GM19240 (cell line): ENCODE measurements around the gene NUP160.
"Not testable (repeated sequence)": the region's sequence is repeated elsewhere in the genome, so short reads cannot be mapped to it uniquely, and the experiment has no call there.

Source experiments
- DNase-seq: peaks from one replicate; pipeline ENCODE4 v3.0.0; 2011; ENCODE audit warnings: low spot score; ENCODE audit not compliant: insufficient read length

Gene NUP160

DNA sequence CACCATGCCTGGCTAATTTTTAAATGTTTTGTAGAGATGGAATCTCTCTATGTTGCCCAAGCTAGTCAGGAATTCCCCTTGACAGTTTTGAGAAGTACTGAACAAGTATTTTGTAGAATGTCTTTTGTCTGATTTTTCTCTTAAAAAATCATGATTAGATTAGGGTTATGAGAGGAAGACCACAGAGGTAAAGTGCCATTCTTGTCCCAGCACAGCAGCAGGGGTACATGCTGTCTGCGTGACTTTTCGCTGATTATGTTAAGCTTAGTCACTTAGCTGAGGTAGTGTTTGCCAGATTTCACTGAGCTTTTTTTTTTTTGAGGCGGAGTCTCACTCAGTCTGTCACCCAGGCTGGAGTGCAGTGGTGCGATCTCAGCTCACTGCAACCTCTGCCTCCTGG lies 13.6 kb upstream of the NUP160 start:
- no peak for DNase-seq

DNA sequence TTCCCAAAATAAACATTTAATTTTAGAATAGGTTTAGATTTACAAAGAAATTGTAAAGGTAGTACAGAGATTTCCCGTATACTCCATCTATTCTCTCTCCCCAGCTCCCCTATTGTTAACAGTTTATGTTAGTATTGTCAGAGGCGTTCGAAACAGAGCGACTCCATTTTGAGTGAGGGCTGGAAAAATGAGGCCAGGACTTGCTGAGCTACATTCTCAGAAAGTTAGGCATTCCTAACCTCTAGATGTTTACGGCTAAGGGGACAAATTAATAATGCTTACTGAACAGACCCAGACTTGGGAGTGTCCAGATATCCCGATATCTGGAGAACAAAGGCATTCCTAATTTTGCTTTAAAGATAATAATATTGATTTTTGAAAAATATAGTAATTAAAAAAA lies 12.4 kb upstream of the NUP160 start:
- no peak for DNase-seq

DNA sequence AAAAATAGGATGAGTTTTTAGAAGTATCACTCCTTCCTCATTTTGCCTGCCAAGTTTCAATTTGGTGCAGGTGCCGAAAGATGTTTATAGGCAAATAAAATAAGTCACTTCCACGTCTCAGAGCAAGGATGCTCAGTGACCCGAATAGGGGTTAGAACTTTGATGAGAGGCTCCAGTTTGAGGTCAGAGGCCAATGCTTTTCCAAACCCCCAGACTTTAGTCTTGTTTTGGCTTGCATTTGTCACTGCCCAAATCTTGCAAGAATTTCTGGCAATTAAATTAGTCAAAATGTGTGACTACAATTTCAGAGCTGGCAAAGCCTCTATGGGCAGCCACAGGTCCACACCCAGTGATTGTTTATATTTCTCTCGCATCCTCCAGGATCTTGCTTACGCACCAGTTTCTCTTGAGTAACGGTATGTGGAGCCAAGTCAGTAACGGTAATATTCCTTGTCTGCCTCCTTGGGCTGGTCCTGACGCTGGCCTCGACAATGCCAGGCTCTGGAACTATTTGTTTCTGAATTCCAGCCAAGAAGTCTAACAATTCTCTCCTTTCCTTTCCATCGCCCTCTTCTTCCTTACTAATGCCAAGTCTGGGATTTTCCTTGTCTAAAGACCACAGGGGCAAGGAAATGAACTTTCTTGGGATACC lies 9.9 kb upstream of the NUP160 start:
- DNase-seq: no peak

DNA sequence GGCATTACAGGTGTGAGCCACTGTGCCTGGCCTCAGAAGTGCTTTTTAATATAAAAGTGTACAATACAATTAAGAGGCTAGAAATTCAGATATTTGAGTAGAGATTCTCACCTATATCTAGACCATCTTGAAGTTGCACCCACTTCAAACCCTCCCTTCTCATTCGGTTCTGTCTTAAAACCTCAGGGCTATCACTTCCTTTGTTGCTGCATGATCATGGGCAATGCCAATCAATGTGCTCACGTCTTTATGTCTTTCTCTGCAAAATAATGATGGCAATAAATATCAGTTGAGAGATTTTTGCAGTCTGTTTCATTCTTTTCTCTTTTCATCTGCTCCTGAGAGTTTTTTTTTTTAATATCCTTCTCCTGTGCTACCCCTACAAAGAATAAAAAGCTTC lies 9.3 kb upstream of the NUP160 start:
- no peak for DNase-seq

DNA sequence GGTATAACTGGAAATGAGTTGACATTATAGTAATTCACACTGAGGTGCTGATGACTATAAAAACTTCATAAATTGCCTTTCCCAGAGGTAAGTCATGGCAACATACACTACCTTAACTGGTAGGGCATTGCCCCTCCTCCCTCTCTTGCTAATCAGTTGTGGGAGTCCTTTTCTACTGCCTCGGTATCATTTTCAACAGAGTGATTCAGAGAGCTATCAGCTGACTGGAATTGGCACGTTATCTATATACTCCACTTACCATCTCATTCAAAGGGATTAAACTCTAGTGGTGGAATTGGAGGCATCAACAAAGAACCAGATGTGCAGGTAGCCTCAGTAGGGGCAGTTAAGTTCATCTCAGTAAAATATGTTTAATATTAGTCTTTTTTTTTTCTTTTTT lies 8.0 kb upstream of the NUP160 start:
- no peak for DNase-seq

DNA sequence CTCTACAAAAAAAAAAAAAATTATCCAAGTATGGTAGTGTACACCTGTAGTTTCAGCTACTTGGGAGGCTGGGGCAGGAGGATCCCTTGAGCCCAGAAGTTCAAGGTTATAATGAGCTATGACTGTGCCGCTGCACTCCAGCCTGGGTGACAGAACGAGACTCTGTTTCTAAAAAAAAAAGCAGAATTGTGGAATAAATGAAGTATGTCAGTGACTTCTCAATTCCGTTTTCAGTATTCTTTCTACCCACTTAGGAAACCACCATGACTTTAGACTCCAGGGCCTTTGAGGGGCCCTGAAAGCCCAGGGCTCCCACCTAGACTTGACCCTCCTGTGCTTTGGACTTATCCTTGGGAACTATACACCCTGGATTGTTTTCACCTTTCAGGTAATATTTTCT lies 6.5 kb upstream of the NUP160 start:
- no peak for DNase-seq

DNA sequence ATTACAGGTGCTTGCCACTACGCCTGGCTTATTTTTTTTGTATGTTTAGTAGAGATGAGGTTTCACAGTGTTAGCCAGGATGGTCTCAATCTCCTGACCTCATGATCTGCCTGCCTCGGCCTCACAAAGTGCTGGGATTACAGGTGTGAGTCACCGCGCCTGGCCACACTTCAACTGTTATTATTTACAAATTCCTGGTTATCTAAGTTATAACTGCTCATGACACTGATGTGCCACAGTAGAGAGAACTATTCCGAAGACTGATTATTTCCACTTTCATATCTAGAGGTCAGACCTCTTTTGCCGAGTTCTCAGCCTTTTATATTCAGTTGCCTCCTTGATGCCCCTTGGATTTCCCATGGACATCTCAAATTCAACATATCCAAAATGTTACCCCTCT lies 3.9 kb upstream of the NUP160 start:
- DNase-seq: no peak

DNA sequence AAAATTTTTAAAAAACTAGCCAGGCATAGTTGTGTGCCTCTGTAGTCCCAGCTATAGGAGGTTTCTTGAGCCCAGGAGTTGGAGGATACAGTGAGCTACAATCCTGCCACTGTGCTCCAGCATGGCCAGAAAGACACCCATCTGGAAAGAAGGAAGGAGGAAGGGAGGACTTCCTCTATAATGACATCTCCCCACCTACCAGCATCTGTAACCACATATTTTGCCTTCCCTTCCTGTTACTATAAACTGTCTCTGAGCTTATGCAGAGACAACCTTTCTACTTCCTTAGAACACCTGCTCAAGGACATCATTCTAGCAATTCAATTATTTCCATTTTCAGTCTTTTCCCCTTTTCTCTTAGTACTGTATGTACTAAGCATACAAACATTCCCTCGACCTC lies 2.2 kb upstream of the NUP160 start:
- no peak for DNase-seq

DNA sequence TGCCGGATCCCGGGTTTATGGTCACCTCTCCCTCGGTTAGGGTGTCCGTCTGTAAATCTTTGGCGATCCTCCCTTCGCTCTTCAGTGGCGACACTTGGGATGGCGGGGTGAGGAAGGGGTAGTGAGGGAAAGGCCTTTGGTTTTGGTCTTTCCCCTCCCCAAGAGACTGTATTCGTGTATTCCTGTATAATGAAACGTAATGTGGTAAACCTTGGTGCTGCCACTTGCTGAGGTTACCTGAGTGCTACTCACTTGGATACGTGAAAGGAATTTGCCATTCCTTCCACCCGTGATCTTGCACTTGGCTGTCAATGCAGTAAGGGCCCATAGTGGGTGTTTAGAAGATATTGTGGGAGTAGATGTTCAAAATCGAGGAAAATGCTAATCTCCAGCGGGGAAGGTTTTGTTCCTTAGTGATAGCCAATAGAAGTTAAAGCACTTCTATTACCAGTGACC lies 578 bp upstream of the NUP160 start:
- DNase-seq: no peak

DNA sequence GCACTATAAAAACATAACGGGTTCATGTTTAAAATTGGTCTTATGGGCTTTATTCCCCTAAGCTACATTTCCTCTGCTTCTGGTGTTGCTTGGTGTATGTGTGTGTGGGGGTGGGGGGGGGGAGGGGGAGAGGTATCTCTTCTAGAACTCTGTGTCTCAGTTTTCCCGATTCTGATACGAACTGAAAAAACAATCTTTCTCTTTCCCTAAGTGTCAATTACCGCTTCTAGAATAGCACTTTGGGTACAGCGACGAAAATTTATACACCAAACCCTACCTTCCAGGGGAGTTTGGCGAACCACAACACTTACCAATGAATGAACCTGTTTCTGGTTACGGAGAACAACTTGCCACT lies 636 bp downstream of the NUP160 start:
- DNase-seq: no peak

DNA sequence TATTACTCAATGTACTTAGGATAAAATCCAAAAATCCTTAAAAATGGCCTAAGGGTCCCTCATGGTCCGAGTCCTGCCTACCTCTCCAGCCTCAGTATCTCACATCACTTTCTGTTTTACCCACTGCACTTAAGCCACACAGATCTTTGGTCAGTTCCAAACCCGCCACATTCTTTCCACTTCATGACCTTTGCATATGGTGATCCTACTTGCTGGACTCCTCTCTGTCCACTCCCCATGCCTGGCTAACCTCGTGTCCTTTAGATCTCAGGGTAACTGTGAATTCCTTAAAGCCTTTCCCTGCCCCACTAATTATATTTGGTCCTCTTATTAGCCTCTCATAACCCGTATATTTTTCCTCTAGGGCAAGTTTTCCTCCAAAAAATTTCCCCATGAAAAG lies 1.2 kb downstream of the NUP160 start:
- DNase-seq: no peak

DNA sequence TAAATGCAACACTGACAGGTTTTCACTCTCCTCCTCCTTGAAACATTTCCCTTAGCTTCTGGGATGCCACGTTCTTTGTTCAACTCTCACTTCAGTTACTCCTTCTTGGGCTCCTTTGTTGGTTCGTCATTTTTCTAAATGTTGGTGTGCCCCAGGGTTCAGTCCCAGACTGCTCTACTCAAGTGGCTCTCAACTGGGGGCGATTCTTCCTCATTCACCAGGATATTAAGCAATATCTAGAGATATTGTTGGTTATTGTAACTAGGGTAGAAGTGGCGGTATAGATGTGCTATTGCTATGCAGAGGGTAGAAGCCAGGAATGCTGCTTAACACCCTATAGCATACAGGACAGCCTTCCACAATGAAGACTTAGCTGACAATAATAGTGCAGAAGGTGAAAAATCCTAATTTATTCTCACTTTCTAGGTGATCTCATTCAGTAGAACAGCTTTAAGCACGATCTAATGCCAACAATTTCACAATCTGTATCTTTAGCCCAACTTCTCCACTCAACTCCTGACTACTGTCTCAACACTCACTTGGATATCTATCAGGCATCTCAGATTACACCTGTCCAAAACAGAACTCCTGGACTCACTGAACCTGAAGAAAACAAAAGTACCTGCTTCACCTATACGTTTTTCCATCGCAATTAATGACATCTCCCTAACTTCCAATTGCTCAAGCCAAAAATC lies 4.6 kb downstream of the NUP160 start:
- DNase-seq: no peak

DNA sequence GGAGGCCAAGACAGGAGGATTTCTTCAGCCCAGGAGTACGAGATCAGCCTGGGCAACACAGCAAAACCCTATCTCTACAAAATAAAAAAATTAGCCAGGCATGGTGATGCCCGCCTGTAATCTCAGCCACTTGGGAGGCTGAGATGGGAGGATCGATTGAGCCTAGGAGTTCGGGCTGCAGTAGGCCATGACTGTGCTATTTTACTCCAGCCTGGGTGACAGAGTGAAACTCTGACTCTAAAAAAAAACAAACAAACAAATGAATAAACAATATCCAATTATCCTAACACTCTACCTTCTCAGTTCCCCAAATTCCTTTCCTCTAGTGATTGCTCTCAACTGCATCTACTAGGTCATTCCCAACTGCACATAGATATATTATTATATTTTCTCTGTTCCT lies 5.4 kb downstream of the NUP160 start:
- DNase-seq: no peak

DNA sequence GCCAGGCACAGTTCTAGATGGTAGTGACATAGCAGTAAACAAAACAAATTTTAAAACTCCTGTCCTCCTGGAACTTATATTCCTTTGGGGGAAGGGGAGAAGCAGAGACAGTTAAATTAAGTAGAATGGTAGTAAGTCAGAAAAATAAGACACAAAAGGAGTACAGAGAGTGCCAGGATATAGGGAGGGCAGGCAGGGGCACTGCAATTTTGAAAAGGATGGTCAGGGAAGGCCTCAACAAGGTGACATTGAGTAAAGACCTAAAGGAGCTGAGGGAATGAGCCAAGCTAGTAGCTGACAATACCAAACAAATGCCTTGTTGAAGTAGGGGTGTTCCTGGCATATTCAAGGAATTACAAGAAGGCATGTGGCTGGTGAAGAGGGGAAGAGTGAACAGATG lies 10.2 kb downstream of the NUP160 start:
- DNase-seq: no peak

DNA sequence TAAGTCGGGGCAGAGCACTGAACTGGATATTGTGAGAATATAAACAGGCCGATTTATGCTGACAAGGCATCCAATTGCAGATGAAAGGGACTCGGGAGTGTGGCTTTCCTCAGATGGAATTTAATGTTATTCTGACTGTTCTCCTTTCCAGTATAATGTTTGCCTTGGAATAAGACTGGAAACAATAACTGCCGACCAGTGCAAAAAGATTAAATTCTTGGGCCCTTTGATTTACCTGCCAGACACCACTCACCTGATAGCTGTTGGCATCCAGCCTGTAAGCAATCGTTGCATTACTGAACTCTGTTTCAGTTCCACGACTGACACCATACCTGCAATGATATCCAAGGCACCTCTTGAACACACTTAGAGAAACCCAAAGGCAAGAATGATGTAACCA lies 10.9 kb downstream of the NUP160 start:
- DNase-seq: no peak

DNA sequence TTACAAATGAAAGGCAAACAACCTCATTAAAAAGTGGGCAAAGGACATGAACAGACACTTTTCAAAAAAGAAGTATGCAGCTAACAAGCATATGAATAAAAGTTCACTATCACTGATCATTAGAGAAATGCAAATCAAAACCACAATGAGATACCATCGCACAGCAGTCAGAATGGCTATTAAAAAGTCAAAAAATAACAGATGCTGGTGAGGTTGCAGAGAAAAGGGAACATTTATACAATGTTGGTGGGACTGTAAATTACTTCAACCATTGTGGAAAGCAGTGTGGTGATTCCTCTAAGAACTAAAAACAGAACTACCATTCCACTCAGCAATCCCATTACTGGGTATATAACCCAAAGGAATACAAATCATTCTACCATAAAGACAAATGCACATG lies 18.1 kb downstream of the NUP160 start:
- DNase-seq: not testable (repeated sequence)

DNA sequence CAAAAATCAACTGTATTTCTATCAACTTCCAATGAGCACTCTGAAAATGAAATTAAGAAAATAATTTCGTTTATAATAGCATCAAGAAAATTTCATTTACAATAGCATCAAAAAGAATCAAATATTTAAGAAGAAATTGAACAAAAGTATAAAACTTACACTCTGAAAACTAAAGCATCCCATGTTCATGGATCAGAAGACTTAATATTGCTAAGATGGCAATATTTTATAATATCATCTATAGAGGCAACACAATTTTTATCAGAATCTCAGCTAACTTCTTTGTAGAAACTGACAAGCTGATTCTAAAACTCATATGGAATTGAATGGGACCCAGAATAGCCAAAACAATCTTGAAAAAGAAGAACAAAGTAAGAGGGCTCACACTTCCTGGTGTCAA lies 19.9 kb downstream of the NUP160 start:
- DNase-seq: no peak

DNA sequence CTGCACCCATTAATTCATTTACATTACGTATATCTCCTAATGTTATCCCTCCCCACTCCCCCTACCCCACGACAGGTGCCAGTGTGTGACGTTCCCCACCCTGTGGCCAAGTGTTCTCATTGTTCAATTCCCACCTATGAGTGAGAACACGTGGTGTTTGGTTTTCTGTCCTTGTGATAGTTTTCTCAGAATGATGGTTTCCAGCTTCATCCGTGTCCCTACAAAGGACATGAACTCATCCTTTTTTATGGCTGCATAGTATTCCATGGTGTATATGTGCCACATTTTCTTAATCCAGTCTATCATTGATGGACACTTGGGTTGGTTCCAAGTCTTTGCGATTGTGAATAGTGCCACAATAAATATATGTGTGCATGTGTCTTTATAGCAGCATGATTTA lies 25.5 kb downstream of the NUP160 start:
- not testable (repeated sequence) for DNase-seq

DNA sequence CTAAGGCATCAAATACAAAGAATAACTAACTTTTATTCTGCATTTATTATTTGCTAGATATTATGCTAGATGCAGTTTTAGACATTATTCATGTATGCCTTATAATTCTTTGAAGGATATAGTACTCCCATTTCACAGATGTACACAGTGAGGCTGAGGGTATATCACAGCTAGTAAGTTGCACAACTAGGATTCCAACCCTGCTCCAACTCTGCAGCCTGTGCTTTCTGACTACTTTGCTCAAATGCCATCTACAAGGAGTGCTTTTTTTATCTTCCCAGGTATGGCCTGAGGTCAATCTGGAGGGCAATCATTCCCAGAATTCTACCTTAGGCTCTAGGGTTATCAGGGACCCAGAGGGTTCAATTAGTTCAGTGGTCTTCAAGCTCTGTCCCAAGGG lies 28.4 kb downstream of the NUP160 start:
- no peak for DNase-seq

DNA sequence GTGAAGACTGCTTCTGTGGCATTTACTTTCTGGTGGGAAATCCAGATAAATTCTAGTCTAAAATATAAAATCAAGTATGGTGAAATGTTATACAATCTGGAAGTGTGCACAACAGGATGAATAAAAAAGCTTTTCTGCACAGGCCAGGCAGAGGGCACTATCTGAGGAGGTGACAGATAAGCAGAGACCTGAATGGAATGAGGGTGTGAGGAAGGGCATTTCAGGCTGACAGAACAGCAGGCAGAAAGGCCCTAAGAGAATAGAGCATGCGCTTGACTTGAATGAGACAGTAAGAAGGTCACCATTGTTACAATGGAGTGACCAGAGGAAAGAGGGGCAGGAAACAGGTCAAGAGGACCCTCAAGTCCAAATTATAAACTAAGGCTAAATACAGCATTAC lies 47.4 kb downstream of the NUP160 start:
- DNase-seq: no peak

DNA sequence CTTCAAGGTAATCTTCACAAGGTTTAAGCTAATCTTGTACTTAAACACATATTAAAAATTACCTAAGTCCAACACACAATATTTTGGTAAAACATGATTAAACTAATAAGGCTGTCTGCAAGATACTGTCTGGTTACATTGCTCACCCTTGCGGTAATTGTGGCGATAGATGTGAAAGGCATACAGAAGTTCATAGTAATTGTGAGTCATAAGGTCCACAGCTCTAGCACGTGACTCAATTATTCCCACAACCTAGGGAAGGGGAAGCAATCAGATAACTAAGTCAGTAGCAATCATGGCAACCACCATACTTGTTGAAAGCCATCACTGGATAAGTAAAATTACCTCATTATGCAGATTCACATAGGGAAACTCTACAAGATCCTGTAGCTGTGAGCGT lies 50.5 kb downstream of the NUP160 start:
- DNase-seq: no peak

DNA sequence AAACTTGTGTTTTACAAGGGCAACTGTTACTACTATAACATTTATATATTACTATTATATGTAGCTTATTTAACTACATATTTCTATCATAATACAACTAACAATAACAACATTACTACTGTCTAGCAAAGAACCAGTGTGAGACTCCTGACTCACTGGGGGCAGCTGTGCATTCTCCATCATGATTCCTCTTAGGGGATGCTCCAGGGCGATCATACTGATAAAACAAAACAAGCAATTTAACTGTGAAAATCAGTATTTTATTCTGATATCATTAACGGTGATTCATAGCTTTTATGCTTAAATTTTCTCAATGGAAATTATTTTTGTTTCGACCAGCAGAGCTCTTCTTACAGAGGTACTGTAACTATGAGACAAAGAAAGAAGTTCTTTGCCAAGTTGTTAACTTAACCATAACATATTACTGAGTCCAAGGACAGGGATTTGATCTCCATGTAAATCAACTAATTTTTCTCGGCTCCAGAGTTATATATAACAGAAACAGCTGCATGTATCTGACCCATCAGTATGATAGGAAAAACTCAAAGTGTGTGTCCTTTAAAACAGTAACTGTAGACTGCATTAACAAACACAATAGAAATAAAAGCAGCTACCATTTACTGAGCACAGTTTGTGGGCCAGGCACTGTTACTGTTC lies 56.2 kb downstream of the NUP160 start:
- DNase-seq: no peak

DNA sequence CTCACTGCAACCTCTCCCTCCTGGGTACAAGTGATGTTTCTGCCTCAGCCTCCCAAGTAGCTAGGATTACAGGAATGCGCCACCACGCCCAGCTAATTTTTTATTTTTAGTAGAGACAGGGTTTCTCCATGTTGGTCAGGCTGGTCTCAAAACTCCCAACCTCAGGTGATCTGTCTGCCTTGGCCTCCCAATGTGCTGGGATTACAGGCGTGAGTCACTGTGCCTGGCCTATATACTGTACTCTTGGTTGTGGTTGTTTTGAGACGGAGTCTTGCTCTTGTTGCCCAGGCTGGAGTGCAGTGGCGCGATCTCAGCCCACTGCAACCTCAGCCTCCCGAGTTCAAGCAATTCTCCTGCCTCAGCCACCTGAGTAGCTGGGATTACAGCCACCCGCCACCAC lies 58.1 kb downstream of the NUP160 start:
- DNase-seq: not testable (repeated sequence)
